SH-SY5Y (cell line): ENCODE measurements around the gene MCM9.

Source experiments
- GATA2 ChIP-seq: IDR thresholded peaks from 2 replicates; pipeline ENCODE4 v1.6.1; 2011; ENCODE audit warnings: mild to moderate bottlenecking, low read depth, low read length
- GATA3 ChIP-seq: IDR thresholded peaks from 2 replicates; pipeline ENCODE4 v1.6.1; 2011; ENCODE audit warnings: low read depth, mild to moderate bottlenecking, low read length, moderate library complexity

DNA sequence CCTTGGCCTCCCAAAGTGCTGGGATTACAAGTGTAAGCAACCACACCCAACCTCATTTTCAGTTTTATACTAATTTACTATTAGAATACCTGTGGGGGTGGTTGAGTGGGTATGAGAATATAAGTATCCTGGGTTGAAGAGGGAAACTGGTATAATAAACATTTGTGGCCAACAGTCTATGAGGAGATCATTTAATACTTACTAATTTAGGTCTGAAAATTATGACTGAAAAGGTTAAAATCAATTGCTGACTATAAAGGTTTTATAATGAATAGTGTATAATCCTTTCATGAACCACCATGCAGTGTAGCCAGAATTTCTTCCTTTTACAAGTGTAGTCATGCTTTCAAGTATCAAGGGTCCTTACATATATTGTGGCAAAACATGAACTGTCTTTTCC, 29.9 kb downstream of the MCM9 start:
- TF ChIP-seq GATA2 (no peak), GATA3 (no peak)
